Tibial artery (tissue), 4 donors: ENCODE measurements around the gene ZBTB34.
"Not testable (repeated sequence)": the region's sequence is repeated elsewhere in the genome, so short reads cannot be mapped to it uniquely, and the experiment has no call there.

Experiments used
- DNase-seq, 2 donors: peaks; one replicate each; pipeline ENCODE4 v3.0.0-alpha.2; 2019
- H3K27ac ChIP-seq, 2 donors: fragments of 200-600 bp; sonication (generic) in 1 of 2; 1 replicate in 1 of 2; 2 replicates in 1 of 2; pipeline ENCODE4 v1.5.1; 2018 to 2019; ENCODE audit warnings: mild to moderate bottlenecking in 1 of 2
- H3K27me3 ChIP-seq, 2 donors: fragments of 200-600 bp; sonication (generic) in 1 of 2; one replicate each; pipeline versions ENCODE4 v1.5.1 to v1.6.0; 2016 to 2019
- H3K36me3 ChIP-seq, 3 donors: fragments of 200-600 bp; sonication (generic) in 2 of 3; one replicate each; pipeline ENCODE4 v1.5.1; 2016 to 2019; ENCODE audit warnings: mild to moderate bottlenecking in 2 of 3
- H3K4me1 ChIP-seq, 4 donors: fragments of 200-600 bp; sonication (generic) in 2 of 4; 1 replicate in 3 of 4; 2 replicates in 1 of 4; pipeline ENCODE4 v1.5.1; 2016 to 2019
- H3K4me3 ChIP-seq, 2 donors: fragments of 200-600 bp; sonication (generic) in 1 of 2; 1 replicate in 1 of 2; 2 replicates in 1 of 2; pipeline ENCODE4 v1.5.1; 2018 to 2019; ENCODE audit warnings: mild to moderate bottlenecking in 2 of 2
- H3K9me3 ChIP-seq, 3 donors: fragments of 200-600 bp; sonication (generic) in 1 of 3; one replicate each; pipeline ENCODE4 v1.5.1; 2016 to 2019
- intact Hi-C: fragments of 100-400 bp; cut with DNase I; formaldehyde crosslinking; loops from one replicate; pipeline ENCODE4 v1.15.0; 2023; ENCODE audit warnings: low total_unique reads
- TF ChIP-seq, protein P1 (sequence below), 2 experiments: fragments of 200-600 bp in 1 of 2; fragments of 450-650 bp in 1 of 2; IDR thresholded peaks; one replicate each; pipeline ENCODE4 v1.5.1; 2017 to 2019; ENCODE audit warnings: antibody characterized with exemption in 2 of 2, mild to moderate bottlenecking in 1 of 2, moderate library complexity in 1 of 2

ZBTB34 gene

DNA sequence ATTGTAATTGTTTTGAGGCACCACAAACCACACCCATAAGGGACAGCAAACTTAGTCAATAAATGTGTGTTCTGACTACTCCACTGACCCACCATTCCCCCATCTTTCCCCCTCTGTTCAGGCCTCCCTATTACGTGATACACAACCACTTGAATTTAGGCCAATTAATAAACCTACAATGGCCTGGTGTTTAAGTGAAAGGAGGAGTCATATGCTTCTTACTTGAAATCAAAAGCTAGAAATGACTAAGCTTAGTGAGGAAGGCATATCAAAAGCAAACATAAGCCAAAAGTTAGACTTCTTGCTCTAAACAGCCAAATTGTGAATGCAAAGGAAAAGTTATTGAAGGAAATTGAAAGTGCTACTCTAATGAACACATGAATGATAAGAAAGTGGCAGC lies 41.0 kb upstream of the ZBTB34 start:
- TF ChIP-seq, protein P1, sequence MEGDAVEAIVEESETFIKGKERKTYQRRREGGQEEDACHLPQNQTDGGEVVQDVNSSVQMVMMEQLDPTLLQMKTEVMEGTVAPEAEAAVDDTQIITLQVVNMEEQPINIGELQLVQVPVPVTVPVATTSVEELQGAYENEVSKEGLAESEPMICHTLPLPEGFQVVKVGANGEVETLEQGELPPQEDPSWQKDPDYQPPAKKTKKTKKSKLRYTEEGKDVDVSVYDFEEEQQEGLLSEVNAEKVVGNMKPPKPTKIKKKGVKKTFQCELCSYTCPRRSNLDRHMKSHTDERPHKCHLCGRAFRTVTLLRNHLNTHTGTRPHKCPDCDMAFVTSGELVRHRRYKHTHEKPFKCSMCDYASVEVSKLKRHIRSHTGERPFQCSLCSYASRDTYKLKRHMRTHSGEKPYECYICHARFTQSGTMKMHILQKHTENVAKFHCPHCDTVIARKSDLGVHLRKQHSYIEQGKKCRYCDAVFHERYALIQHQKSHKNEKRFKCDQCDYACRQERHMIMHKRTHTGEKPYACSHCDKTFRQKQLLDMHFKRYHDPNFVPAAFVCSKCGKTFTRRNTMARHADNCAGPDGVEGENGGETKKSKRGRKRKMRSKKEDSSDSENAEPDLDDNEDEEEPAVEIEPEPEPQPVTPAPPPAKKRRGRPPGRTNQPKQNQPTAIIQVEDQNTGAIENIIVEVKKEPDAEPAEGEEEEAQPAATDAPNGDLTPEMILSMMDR (IDR thresholded peaks at IDR 0.05) = no peak
- DNase-seq = no peak
- H3K4me3 ChIP-seq = no peak overlapping the region
- no peak overlapping the region for H3K27ac ChIP-seq
- H3K36me3 ChIP-seq = peaks cover 26 to 60% (median 45%) of the 10 kb centered on the region in 3 donors
- intact Hi-C loops = no loop called here
- H3K27me3 ChIP-seq = no peaks in the 10 kb centered on the region
- H3K4me1 ChIP-seq = peaks cover 0 to 5% (median 2%) of the 10 kb centered on the region in 4 donors
- H3K9me3 ChIP-seq = peaks cover 3 to 11% (median 11%) of the 10 kb centered on the region in 3 donors

DNA sequence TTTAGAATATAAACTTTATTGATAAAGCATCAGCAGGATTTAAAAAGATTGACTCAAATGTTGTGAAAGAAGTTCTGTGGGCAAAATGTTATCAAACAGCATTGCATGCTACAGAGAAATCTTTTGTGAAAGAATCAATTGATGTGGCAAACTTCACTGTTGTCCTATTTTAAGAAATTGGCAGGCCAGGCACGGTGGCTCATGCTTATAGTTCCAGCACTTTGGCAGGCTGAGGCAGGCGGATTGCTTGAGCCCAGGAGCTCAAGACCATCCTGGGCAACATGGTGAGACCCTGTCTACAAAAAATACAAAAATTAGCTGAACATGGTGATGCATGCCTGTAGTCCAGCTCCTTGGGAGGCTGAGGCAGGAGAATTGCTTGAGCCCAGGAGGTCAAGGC lies 38.2 kb upstream of the ZBTB34 start:
- intact Hi-C loops = no loop called here
- Histone ChIP-seq H3K27ac (no peak overlapping the region), H3K4me3 (no peak overlapping the region), H3K9me3 (peaks cover 3 to 11% (median 7%) of the 10 kb centered on the region in 3 donors), H3K36me3 (peaks cover 15 to 52% (median 29%) of the 10 kb centered on the region in 3 donors), H3K4me1 (peaks cover 0 to 5% (median 2%) of the 10 kb centered on the region in 4 donors), H3K27me3 (no peaks in the 10 kb centered on the region)
- TF ChIP-seq, protein P1 (IDR thresholded peaks at IDR 0.05) = no peak
- DNase-seq = no peak

DNA sequence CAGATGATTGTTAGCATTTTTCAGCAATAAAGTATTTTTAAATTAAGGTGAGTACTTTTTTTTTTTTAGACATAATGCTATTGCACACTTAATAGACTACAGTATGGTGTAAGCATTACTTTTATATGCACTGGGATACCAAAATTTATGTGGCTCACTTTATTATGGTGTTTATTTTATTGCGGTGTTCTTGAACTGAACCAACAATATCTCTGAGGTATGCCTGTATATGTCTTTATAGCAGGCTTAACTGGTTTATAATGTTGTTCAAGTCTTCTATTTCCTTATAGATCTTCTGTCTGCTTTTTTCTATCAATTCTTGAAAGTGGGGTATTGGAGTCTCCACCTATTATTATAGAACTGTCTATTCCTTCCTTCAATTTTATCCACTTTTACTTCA lies 37.6 kb upstream of the ZBTB34 start:
- no peak for DNase-seq
- peaks cover 0 to 5% (median 2%) of the 10 kb centered on the region in 4 donors for H3K4me1 ChIP-seq
- TF ChIP-seq, protein P1 (IDR thresholded peaks at IDR 0.05) = no peak

DNA sequence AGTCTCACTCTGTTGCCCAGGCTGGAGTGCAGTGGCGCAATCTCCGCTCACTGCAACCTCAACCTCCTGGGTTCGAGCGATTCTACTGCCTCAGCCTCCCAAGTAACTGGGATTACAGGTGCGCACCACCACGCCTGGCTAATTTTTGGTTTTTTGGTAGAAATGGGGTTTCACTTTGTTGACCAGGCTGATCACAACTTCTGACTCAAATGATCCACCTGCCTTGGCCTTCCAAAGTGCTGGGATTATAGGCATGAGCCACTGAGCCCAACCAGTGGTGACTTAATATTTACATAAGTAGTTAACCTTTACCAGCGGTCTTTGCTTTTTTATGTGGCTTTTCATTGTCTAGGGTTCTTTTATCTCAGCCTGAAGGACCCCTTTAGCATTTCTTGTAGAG lies 36.4 kb upstream of the ZBTB34 start:
- H3K4me3 ChIP-seq, intact Hi-C loops, H3K27ac ChIP-seq, H3K27me3 ChIP-seq, H3K9me3 ChIP-seq, H3K4me1 ChIP-seq: not testable (repeated sequence)
- H3K36me3 ChIP-seq = peaks cover 4 to 37% (median 19%) of the 10 kb centered on the region in 3 donors
- peak in 1 of 2 donors; percentile 7 for DNase-seq

More for the DNA sequence above, 37.6 kb upstream of the ZBTB34 start:
- H3K4me3 ChIP-seq = no peak overlapping the region
- peaks cover 3 to 9% (median 7%) of the 10 kb centered on the region in 3 donors for H3K9me3 ChIP-seq
- no peaks in the 10 kb centered on the region for H3K27me3 ChIP-seq
- H3K36me3 ChIP-seq = peaks cover 15 to 46% (median 28%) of the 10 kb centered on the region in 3 donors
- H3K27ac ChIP-seq = no peak overlapping the region
- intact Hi-C loops = no loop called here

DNA sequence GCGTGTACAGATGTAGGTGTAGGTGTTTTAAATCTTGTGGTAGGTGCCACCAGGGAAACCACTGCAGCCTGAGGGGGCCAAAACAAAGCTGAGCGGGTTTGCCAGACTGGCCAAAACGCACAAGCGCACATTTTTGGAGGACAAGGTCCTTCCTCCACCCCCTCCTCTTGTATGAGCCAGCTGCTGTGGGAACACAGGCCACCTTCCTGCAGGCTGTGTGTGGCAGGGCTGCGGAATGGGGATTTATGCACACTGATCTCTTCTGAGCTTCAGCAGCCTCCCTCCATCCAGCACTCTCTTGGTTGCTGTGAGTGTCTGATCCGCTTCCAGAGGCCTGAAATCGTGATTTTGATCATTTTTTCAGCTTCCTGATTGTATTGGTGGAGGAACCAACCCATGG lies 33.2 kb upstream of the ZBTB34 start:
- H3K4me1 ChIP-seq = peaks cover 0 to 5% (median 2%) of the 10 kb centered on the region in 4 donors
- no peak overlapping the region for H3K4me3 ChIP-seq
- DNase-seq = no peak
- peaks cover 0 to 23% (median under 1%) of the 10 kb centered on the region in 3 donors for H3K36me3 ChIP-seq
- TF ChIP-seq, protein P1 (IDR thresholded peaks at IDR 0.05) = no peak
- no peaks in the 10 kb centered on the region for H3K9me3 ChIP-seq
- H3K27ac ChIP-seq = no peak overlapping the region
- no peaks in the 10 kb centered on the region for H3K27me3 ChIP-seq
- intact Hi-C loops = no loop called here

DNA sequence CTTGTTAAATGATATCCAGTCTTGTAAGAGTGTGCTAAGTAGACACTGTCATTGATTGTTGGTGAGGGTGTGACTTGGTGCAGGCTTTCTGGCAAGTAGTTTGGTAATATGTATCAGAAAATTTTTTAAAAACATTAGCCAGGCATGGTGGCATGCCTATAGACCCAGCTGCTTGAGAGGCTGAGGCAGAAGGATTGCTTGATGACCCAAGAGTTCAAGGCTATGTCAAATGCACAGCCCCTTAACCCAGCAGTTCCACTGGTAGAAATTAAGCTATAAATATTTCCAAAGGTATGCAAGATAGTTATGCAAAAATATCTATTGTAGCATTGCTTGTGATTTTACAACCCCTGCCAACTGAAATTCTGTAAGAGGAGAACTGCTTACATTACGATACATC lies 31.4 kb upstream of the ZBTB34 start:
- Histone ChIP-seq H3K27me3 (no peaks in the 10 kb centered on the region), H3K4me1 (no peaks in the 10 kb centered on the region), H3K9me3 (no peaks in the 10 kb centered on the region), H3K36me3 (peaks cover 16 to 33% (median 19%) of the 10 kb centered on the region in 3 donors), H3K4me3 (no peak overlapping the region), H3K27ac (no peak overlapping the region)
- TF ChIP-seq, protein P1 (IDR thresholded peaks at IDR 0.05) = no peak
- no peak for DNase-seq
- intact Hi-C loops = no loop called here
